ENCODE results near the gene OTOP3.

GRCh38 chr17:74962622-74963394 lies 27.1 kb downstream of the OTOP3 start:
- no peak for TF ChIP-seq CTCF (IDR thresholded peaks at IDR 0.05; ENCODE audit: low read depth, low read length)
- no peak for TF ChIP-seq EZH2phosphoT487 (IDR thresholded peaks at IDR 0.05; ENCODE audit: low read depth)

Measured in OCI-LY3 (cell line).